Measurements from ENCODE around the gene GLIS1.

GRCh38 chr1:53680868-53681267 lies 58.1 kb downstream of the GLIS1 start:
- TF ChIP-seq CTCF (IDR thresholded peaks at IDR 0.05) (no peak), POLR2A (IDR thresholded peaks at IDR 0.05) (no peak), EP300 (IDR thresholded peaks at IDR 0.05) (no peak)

Measured in stomach (tissue), 4 donors.